Measurements from ENCODE around the gene TEX29. TPM values are rescaled to one million over a fixed set of nuclear protein-coding genes. Genes with fewer than 3 reads are reported as not detected.

The TEX29 gene
- total RNA-seq, 3 donors from 2014 or later: 0.64 TPM; not detected in 2

DNA sequence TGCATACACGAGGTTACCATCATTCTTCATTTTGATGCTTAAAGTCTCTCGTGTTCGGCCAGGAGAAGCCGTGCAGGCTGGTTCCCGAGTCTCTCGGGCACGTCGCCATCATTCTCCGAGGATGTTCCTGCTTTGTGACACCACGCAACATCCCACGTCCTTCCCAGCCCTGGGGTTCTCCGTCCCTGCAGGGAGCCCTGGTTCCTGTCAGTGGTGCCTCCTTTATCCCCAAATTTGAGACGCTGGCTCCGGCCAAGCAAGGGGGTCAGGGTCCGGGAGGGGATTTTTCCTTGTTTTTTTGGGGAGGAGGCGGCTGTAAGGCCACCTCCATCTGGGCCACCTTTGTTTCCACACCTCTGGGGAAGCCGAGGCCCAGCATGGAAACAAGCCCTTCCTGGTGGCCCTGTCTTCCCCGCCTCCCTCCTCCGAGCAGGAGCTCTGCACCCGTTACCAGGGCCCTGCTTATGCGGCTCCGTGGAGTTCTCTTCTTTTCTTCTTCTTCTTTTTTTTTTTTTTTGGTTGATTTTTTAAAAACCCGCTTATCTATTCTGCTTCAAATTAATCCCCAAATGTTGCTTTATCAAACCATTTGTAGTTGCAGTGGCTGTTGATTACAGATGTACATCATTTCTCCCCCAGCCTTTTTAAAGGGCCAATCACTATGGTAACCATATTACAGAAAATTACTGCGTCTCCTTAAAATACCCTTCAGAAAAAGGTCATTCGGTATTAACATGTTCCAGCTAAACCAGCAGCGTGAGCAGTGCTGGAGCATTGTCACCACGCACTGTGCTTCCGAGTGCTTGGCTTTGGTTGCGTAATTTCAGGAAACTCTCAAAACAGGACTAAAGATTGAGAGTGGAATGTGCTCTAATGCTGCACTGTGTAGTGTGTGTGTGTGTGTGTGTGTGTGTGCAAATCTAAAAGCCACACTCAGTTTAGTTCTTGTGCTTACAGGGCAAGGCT is 50.4 kb downstream of the TEX29 start:
- no peaks in the 10 kb centered on the region for H3K4me1 ChIP-seq
- no peak for DNase-seq (ENCODE audit: low spot score in 2 of 2)
- no peaks in the 10 kb centered on the region for H3K27me3 ChIP-seq
- no peaks in the 10 kb centered on the region for H3K9me3 ChIP-seq
- H3K4me3 ChIP-seq: no peak overlapping the region
- no peak overlapping the region for H3K27ac ChIP-seq
- TF ChIP-seq, protein P1, sequence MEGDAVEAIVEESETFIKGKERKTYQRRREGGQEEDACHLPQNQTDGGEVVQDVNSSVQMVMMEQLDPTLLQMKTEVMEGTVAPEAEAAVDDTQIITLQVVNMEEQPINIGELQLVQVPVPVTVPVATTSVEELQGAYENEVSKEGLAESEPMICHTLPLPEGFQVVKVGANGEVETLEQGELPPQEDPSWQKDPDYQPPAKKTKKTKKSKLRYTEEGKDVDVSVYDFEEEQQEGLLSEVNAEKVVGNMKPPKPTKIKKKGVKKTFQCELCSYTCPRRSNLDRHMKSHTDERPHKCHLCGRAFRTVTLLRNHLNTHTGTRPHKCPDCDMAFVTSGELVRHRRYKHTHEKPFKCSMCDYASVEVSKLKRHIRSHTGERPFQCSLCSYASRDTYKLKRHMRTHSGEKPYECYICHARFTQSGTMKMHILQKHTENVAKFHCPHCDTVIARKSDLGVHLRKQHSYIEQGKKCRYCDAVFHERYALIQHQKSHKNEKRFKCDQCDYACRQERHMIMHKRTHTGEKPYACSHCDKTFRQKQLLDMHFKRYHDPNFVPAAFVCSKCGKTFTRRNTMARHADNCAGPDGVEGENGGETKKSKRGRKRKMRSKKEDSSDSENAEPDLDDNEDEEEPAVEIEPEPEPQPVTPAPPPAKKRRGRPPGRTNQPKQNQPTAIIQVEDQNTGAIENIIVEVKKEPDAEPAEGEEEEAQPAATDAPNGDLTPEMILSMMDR (IDR thresholded peaks at IDR 0.05): no peak
- no peak for TF ChIP-seq POLR2A (IDR thresholded peaks at IDR 0.05)
- no peak for TF ChIP-seq POLR2AphosphoS5 (IDR thresholded peaks at IDR 0.05)
- H3K36me3 ChIP-seq: no peaks in the 10 kb centered on the region
- intact Hi-C loops (cut with DNase I; ENCODE audit: low total_unique reads): no loop called here

DNA sequence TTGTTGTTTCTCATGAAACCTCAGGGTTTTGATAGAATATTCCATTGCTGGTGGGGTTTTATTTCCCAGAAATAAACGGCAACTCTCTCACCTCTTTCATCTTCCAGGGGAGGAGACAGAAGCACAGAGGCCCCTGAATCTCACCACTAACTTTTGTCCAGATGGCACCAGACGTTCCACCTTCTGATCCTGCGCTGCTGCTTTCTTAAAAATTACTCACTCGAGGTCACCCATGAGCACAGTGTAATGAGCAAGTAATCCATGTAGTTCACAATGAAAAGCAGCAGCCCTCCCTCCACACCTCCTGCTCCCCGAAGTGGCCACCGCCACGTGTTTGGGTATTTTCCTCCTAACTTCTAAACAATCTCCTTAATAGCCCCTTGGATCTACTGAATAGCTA is 51.3 kb downstream of the TEX29 start:
- Histone ChIP-seq H3K4me1 (no peaks in the 10 kb centered on the region), H3K27me3 (no peaks in the 10 kb centered on the region), H3K27ac (no peak overlapping the region), H3K4me3 (no peak overlapping the region), H3K9me3 (no peaks in the 10 kb centered on the region), H3K36me3 (no peaks in the 10 kb centered on the region)
- TF ChIP-seq, protein P1 (IDR thresholded peaks at IDR 0.05): no peak
- TF ChIP-seq POLR2A (IDR thresholded peaks at IDR 0.05) (no peak), POLR2AphosphoS5 (IDR thresholded peaks at IDR 0.05) (no peak)
- intact Hi-C loops (cut with DNase I; ENCODE audit: low total_unique reads): no loop called here
- DNase-seq (ENCODE audit: low spot score in 2 of 2): no peak

DNA sequence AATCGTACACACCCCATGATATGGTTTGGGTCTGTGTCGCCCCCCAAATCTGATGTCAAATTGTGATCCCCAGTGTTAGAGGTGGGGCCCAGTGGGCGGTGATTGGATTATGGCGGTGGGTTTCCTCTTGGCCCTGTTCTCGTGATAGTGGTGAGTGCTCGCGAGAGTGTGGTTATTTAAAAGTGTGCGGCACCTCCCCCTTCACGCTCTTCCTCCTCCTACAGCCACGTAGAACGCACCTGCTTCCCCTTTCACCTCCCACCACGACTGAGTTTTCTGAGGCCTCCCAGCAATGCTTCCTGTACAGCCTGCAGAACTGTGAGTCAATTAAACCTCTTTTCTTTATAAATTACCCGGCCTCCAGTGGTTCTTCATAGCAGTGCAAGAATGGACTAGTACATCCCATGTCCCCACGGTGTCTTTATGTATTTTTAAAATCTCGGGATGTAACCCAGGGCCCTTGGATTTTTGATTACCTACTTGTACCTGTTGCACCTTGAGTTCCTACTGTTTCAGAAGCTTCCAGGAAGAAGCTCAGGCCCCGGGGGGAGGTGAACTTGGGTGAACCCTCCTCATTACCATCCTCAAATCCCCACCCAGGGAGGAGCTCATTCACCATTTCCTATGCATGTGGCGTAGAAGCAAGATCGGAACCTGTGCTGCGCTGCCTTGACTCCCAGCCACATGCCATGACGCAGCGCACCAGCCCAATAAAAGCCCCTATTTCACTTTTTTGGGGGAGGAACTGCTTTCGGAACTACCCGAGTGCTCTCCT is 52.4 kb downstream of the TEX29 start:
- no peaks in the 10 kb centered on the region for H3K27me3 ChIP-seq
- no peaks in the 10 kb centered on the region for H3K4me1 ChIP-seq
- intact Hi-C loops (cut with DNase I; ENCODE audit: low total_unique reads): no loop called here
- no peak overlapping the region for H3K27ac ChIP-seq
- H3K9me3 ChIP-seq: no peaks in the 10 kb centered on the region
- no peaks in the 10 kb centered on the region for H3K36me3 ChIP-seq
- DNase-seq (ENCODE audit: low spot score in 2 of 2): no peak
- H3K4me3 ChIP-seq: no peak overlapping the region
- TF ChIP-seq POLR2AphosphoS5 (IDR thresholded peaks at IDR 0.05) (no peak), POLR2A (IDR thresholded peaks at IDR 0.05) (no peak)
- TF ChIP-seq, protein P1 (IDR thresholded peaks at IDR 0.05): no peak

DNA sequence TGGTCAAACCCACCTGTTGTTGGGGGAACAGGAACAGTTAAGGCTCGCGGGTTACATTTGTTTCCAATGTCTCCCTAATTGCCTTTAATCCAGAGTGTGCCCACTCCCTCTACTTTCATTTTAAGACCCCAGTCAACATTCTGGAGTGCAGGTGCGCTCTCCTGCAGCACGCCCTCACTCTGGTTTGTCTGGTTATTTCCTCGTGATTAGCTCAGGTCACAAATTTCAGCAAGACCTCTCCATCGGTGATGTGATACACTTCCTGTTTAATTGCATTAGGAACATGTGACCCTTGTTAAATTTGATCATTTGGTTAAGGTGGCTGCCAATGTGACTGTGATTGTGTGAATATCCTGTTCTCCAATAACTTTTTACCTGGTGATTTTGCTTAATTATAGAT is 53.0 kb downstream of the TEX29 start:
- H3K27ac ChIP-seq: no peak overlapping the region
- TF ChIP-seq, protein P1 (IDR thresholded peaks at IDR 0.05): no peak
- TF ChIP-seq POLR2AphosphoS5 (IDR thresholded peaks at IDR 0.05) (no peak), POLR2A (IDR thresholded peaks at IDR 0.05) (no peak)
- no peak overlapping the region for H3K4me3 ChIP-seq
- DNase-seq (ENCODE audit: low spot score in 2 of 2): no peak
- no peaks in the 10 kb centered on the region for H3K36me3 ChIP-seq
- H3K9me3 ChIP-seq: no peaks in the 10 kb centered on the region
- intact Hi-C loops (cut with DNase I; ENCODE audit: low total_unique reads): no loop called here
- no peaks in the 10 kb centered on the region for H3K4me1 ChIP-seq
- H3K27me3 ChIP-seq: no peaks in the 10 kb centered on the region

DNA sequence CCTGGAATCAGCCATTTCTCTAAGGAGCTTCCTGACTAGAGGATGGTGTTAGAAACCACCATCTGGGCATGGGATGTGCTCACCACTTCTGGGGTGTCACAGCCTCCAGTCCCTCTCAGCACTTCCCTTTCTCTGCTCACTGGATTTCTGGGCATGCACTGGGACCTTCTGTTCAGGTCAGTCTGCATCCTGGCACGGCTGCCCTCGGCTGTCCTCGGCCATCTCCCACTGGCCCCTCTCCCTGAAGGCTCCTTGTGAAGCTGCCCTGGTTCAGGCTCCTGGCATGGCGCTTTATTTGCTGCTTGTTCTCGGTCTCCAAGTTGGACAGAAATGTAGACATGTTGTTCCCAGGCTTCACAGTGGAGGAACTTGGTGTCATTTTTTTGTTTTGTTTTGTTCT is 60.0 kb downstream of the TEX29 start:
- intact Hi-C loops (cut with DNase I; ENCODE audit: low total_unique reads): no loop called here
- Histone ChIP-seq H3K36me3 (no peaks in the 10 kb centered on the region), H3K4me3 (no peak overlapping the region), H3K27ac (no peak overlapping the region), H3K4me1 (no peaks in the 10 kb centered on the region), H3K27me3 (peaks cover 0 to 16% of the 10 kb centered on the region in 2 donors), H3K9me3 (peaks cover 0 to 4% of the 10 kb centered on the region in 2 donors)
- TF ChIP-seq, protein P1 (IDR thresholded peaks at IDR 0.05): no peak
- TF ChIP-seq POLR2AphosphoS5 (IDR thresholded peaks at IDR 0.05): no peak
- TF ChIP-seq POLR2A (IDR thresholded peaks at IDR 0.05): no peak
- no peak for DNase-seq (ENCODE audit: low spot score in 2 of 2)
